HEK293 (cell line): Measurements from ENCODE around the gene CDH22.

Experiments used
- CTCF ChIP-seq: fragments of 450-650 bp; formaldehyde crosslinking; IDR thresholded peaks from 2 replicates; pipeline ENCODE4 v1.5.1; 2016; ENCODE audit warnings: missing biosample characterization, missing genetic modification characterization
- GLI2 ChIP-seq: fragments of 450-650 bp; formaldehyde crosslinking; IDR thresholded peaks from 2 replicates; pipeline ENCODE4; 2017; ENCODE audit warnings: missing biosample characterization, missing genetic modification characterization, low read depth, borderline replicate concordance
- HOXD13 ChIP-seq: sonication (generic); formaldehyde crosslinking; IDR thresholded peaks from 2 replicates; pipeline ENCODE4 v1.8.0; 2022; ENCODE audit warnings: missing genetic modification reagents, borderline replicate concordance
- PATZ1 ChIP-seq: fragments of 450-650 bp; formaldehyde crosslinking; IDR thresholded peaks from 2 replicates; pipeline ENCODE4 v1.5.1; 2016; ENCODE audit warnings: missing biosample characterization, missing genetic modification characterization
- ZNF169 ChIP-seq: fragments of 450-650 bp; formaldehyde crosslinking; IDR thresholded peaks from 2 replicates; pipeline ENCODE4 v1.5.1; 2016; ENCODE audit warnings: missing biosample characterization, missing genetic modification characterization
- ZNF560 ChIP-seq: fragments of 450-650 bp; formaldehyde crosslinking; IDR thresholded peaks from 2 replicates; pipeline ENCODE4 v1.5.1; 2017; ENCODE audit warnings: missing biosample characterization, missing genetic modification characterization, borderline replicate concordance
- ZNF571 ChIP-seq: fragments of 450-650 bp; formaldehyde crosslinking; IDR thresholded peaks from 2 replicates; pipeline ENCODE4 v1.5.0; 2017; ENCODE audit warnings: missing biosample characterization, missing genetic modification characterization
- ZNF623 ChIP-seq: fragments of 450-650 bp; formaldehyde crosslinking; IDR thresholded peaks from 2 replicates; pipeline ENCODE4 v1.5.1; 2016; ENCODE audit warnings: missing biosample characterization, missing genetic modification characterization
- ZNF660 ChIP-seq: fragments of 450-650 bp; IDR thresholded peaks from 2 replicates; pipeline ENCODE4 v1.5.1; 2018; ENCODE audit warnings: missing biosample characterization, mild to moderate bottlenecking, missing genetic modification characterization
- TF ChIP-seq, protein P1 (sequence below): fragments of 450-650 bp; formaldehyde crosslinking; IDR thresholded peaks from 2 replicates; pipeline ENCODE4; 2016; ENCODE audit warnings: missing biosample characterization, missing genetic modification characterization

DNA sequence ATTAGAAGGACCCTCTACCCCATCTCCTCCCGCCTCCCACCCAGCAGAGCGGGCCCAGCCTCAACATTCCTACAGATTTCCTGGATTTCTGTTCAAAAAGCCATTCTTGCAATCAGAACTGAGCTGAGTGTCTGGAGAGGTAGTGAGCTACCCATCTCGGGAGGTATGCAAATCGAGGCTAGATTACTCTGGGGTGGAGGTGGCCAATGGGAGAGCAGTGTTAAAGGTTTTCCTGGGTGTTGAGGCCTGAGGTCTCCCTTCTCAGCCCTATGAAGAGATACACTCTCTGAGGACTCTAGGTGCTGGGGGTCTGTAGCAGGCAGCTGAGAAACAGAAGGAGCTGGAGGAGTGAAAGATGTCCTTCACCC is 133.2 kb downstream of the CDH22 start:
- TF ChIP-seq CTCF (tag by site-specific recombination), result no peak
- no peak for TF ChIP-seq ZNF660
- TF ChIP-seq ZNF571 (tag by site-specific recombination), result no peak
- TF ChIP-seq PATZ1 (tag by site-specific recombination), result no peak
- TF ChIP-seq ZNF623 (tag by site-specific recombination), result no peak
- TF ChIP-seq, protein P1, sequence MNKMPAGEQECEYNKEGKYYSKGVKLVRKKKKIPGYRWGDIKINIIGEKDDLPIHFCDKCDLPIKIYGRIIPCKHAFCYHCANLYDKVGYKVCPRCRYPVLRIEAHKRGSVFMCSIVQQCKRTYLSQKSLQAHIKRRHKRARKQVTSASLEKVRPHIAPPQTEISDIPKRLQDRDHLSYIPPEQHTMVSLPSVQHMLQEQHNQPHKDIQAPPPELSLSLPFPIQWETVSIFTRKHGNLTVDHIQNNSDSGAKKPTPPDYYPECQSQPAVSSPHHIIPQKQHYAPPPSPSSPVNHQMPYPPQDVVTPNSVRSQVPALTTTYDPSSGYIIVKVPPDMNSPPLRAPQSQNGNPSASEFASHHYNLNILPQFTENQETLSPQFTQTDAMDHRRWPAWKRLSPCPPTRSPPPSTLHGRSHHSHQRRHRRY (tag by site-specific recombination), result no peak
- no peak for TF ChIP-seq ZNF560 (tag by site-specific recombination)
- TF ChIP-seq HOXD13 (CRISPR knock-in tag), result no peak
- TF ChIP-seq ZNF169 (tag by site-specific recombination), result no peak
- TF ChIP-seq GLI2 (tag by site-specific recombination), result no peak
